Measurements from ENCODE around the gene RREB1.

DNA sequence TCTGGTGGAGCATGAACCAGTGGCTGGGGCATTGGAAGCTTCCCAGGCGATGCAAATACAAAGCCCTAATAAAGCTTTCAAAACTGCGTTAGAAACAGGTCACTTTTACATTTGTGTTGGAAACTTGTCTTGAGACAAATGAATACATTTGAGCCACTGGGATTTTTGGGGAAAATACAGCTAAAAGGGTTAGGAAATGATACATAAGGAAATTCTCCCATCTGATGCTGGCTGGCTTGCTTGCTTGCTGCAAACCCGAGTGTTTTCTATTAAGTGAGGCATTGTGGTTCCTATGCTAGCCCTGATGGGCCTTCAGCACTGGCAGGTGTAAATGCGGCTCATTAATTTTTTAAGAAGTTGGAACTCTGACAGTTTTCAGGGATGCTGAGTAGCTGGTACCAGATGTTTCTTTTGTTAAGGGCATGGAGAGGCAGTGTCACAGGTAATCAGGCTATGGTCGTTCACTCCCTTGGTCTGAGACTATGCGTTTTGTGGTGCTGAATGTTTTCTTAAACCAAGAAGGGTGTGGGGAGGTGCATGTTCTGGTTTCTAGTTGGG is 35.2 kb downstream of the RREB1 start:
- TF ChIP-seq, protein P1, sequence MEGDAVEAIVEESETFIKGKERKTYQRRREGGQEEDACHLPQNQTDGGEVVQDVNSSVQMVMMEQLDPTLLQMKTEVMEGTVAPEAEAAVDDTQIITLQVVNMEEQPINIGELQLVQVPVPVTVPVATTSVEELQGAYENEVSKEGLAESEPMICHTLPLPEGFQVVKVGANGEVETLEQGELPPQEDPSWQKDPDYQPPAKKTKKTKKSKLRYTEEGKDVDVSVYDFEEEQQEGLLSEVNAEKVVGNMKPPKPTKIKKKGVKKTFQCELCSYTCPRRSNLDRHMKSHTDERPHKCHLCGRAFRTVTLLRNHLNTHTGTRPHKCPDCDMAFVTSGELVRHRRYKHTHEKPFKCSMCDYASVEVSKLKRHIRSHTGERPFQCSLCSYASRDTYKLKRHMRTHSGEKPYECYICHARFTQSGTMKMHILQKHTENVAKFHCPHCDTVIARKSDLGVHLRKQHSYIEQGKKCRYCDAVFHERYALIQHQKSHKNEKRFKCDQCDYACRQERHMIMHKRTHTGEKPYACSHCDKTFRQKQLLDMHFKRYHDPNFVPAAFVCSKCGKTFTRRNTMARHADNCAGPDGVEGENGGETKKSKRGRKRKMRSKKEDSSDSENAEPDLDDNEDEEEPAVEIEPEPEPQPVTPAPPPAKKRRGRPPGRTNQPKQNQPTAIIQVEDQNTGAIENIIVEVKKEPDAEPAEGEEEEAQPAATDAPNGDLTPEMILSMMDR (IDR thresholded peaks at IDR 0.05; ENCODE audit: borderline replicate concordance, extremely low read depth, low read length, poor library complexity, severe bottlenecking): no peak
- TF ChIP-seq EZH2 (IDR thresholded peaks at IDR 0.05; ENCODE audit: borderline replicate concordance, low read depth, low read length, severe bottlenecking): no peak
